ENCODE results near the gene NCKAP5L. TPM values are rescaled to one million over a fixed set of nuclear protein-coding genes. Genes with fewer than 3 reads are reported as not detected.
"Not testable (repeated sequence)": the region's sequence is repeated elsewhere in the genome, so short reads cannot be mapped to it uniquely, and the experiment has no call there.

NCKAP5L gene, protein sequence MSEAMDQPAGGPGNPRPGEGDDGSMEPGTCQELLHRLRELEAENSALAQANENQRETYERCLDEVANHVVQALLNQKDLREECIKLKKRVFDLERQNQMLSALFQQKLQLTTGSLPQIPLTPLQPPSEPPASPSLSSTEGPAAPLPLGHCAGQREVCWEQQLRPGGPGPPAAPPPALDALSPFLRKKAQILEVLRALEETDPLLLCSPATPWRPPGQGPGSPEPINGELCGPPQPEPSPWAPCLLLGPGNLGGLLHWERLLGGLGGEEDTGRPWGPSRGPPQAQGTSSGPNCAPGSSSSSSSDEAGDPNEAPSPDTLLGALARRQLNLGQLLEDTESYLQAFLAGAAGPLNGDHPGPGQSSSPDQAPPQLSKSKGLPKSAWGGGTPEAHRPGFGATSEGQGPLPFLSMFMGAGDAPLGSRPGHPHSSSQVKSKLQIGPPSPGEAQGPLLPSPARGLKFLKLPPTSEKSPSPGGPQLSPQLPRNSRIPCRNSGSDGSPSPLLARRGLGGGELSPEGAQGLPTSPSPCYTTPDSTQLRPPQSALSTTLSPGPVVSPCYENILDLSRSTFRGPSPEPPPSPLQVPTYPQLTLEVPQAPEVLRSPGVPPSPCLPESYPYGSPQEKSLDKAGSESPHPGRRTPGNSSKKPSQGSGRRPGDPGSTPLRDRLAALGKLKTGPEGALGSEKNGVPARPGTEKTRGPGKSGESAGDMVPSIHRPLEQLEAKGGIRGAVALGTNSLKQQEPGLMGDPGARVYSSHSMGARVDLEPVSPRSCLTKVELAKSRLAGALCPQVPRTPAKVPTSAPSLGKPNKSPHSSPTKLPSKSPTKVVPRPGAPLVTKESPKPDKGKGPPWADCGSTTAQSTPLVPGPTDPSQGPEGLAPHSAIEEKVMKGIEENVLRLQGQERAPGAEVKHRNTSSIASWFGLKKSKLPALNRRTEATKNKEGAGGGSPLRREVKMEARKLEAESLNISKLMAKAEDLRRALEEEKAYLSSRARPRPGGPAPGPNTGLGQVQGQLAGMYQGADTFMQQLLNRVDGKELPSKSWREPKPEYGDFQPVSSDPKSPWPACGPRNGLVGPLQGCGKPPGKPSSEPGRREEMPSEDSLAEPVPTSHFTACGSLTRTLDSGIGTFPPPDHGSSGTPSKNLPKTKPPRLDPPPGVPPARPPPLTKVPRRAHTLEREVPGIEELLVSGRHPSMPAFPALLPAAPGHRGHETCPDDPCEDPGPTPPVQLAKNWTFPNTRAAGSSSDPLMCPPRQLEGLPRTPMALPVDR (N-terminal part only)
- total RNA-seq: 1 to 10 TPM; 5.4 to 5.6 TPM

DNA sequence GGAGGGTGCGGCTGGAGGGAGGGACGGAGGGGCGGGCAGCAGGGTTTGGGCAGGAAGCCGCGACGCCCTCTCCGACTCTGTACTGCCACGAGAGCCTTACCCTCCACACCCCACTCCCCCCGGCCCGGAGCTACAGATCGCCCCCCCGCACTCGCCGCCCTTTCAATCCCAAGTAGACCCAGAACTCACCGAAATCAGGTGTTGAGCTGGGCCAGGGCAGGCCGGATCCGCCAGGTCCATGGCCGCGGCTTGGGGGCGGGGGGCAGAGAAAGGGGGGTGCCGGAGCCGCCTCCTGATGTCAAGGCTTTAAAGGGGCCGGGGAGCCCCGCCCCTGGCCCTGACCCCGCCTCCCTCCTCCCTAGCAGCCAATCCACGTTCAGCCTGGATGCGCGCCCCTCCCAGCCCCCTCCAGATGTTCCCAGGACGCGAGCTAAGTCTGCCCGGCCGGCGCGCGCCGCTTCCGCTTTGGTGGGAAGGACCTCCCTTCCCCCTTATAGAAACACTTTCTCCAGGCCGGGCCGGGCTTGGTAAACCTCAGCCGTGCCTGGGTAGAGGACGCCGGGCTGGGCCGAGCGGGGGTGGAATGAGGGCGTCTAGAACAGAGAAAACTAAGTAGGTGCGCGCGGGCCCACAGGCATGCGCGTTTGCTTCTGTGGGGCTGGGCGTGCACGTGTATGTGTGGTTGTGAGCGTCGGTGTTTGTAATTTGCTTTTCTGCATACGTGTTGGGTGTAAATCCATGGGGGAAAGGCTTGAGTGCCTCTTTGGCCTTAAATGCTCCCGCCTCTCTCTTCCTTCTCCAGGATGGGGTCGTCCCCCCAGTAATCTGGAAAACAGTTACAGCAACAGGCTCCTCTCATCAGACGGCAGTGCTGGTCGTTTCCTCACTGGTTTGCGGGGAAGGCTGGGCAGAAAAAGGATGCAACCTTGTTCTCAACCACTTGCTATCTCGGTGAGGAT is at the start of gene NCKAP5L:
NCKAP5L (minus strand) TSS at position 281 of the 959 bp plus-strand sequence. CDS start 24,369 bp downstream, outside the sequence.
- no peaks in the 10 kb centered on the region for H3K9me3 Mint-ChIP-seq
- peak within 1 kb of the TSS; percentile 87 for H3K27ac Mint-ChIP-seq
- H3K27me3 Mint-ChIP-seq (ENCODE audit: low read depth): no peaks in the 10 kb centered on the region
- ATAC-seq (replicated peaks in 1 of 2) (peak; percentile 97), DNase-seq (peak; percentile 93 to 95)
- H3K36me3 Mint-ChIP-seq (ENCODE audit: insufficient read depth in 2 of 2): no peaks in the 10 kb centered on the region
- peaks cover 43% of the 10 kb centered on the region for H3K4me1 Mint-ChIP-seq (ENCODE audit: low read depth)
- peak within 1 kb of the TSS; percentile 90 to 98 for H3K4me3 Mint-ChIP-seq

DNA sequence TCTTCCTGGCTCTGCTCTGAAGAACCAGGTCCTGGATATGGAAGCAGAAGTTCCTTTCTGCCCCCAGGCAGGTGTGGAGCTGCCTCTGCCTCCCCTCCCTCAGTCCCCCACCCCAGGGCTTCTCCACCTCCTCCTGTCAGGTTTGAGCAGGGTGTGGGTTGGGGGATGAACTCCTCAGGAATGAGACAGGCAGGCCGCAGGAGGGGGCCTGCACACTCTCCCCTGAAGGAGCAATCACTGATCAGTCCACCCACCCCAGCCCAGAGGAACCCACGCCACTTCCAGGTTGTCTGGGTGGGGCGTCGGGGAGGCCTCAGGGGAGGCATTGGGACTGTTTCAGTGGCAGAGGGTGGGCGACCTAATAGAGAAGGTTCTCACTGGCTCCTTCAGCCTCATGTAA is 48.9 kb upstream of the NCKAP5L start:
- peaks cover 31% of the 10 kb centered on the region in 2 donors for H3K9me3 Mint-ChIP-seq
- no peak for DNase-seq
- no peaks in the 10 kb centered on the region for H3K27me3 Mint-ChIP-seq (ENCODE audit: low read depth)
- H3K36me3 Mint-ChIP-seq (ENCODE audit: insufficient read depth in 2 of 2): peaks cover 0 to 1% of the 10 kb centered on the region in 2 donors
- no peaks in the 10 kb centered on the region for H3K4me1 Mint-ChIP-seq (ENCODE audit: low read depth)
- H3K4me3 Mint-ChIP-seq: no peak overlapping the region
- ATAC-seq (replicated peaks in 1 of 2): no peak
- H3K27ac Mint-ChIP-seq: no peak overlapping the region

DNA sequence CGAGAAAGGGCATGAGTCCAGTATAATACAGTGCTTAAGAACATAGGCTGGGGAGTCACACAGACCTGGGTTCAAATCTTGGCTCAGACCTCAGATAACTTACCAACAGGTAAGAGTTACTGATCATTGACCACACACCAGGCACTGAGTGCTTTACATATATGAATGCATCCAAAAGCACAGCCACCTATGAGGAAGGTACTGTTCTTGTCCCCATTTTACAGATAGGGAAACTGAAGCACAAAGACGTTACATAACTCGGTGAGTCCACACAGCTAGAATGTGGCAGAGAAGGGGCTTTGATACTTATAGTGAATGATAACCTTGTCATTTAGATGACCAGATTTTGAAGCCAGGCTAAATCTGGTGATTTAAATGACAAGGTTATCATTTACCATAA is 47.9 kb upstream of the NCKAP5L start:
- H3K27me3 Mint-ChIP-seq (ENCODE audit: low read depth): no peaks in the 10 kb centered on the region
- no peak overlapping the region for H3K27ac Mint-ChIP-seq
- H3K36me3 Mint-ChIP-seq (ENCODE audit: insufficient read depth in 2 of 2): peaks cover 0 to 1% of the 10 kb centered on the region in 2 donors
- H3K4me3 Mint-ChIP-seq: no peak overlapping the region
- H3K9me3 Mint-ChIP-seq: peaks cover 31% of the 10 kb centered on the region in 2 donors
- DNase-seq: no peak
- no peak for ATAC-seq (replicated peaks in 1 of 2)
- no peaks in the 10 kb centered on the region for H3K4me1 Mint-ChIP-seq (ENCODE audit: low read depth)

DNA sequence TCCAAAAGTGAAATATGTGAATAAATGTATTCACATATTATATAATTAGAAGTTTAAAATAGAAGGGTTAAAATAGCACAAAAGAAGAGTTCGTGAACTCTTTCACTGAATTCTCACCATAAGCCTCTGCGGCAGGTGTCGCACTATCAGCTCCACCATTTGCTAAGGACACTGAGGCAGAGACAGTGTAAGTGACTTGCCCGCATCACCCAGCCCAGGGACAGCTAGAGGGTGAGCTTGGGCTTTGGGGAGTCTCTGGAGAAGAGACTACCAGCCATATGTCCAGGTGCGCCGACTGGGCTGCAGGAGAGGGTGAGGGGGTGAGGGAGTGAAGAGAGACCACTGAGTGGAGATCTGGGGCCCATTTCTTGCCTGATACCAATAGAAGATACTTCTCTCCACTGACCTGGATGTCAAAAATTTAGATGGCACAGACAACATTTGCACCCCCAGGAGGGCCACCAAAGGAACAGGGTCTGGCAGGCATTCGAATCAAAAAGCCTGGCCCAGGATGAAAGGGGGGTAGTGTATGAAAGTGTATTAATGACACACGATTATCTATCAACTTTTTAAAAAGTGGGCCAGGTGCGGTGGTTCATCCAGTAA is 47.0 kb upstream of the NCKAP5L start:
- Mint-ChIP-seq H3K36me3 (ENCODE audit: insufficient read depth in 2 of 2) (peaks cover 0 to 1% of the 10 kb centered on the region in 2 donors), H3K27me3 (ENCODE audit: low read depth) (no peaks in the 10 kb centered on the region), H3K4me1 (ENCODE audit: low read depth) (no peaks in the 10 kb centered on the region), H3K27ac (no peak overlapping the region), H3K4me3 (no peak overlapping the region), H3K9me3 (peaks cover 26% of the 10 kb centered on the region in 2 donors)
- ATAC-seq (replicated peaks in 1 of 2) (no peak), DNase-seq (no peak)

DNA sequence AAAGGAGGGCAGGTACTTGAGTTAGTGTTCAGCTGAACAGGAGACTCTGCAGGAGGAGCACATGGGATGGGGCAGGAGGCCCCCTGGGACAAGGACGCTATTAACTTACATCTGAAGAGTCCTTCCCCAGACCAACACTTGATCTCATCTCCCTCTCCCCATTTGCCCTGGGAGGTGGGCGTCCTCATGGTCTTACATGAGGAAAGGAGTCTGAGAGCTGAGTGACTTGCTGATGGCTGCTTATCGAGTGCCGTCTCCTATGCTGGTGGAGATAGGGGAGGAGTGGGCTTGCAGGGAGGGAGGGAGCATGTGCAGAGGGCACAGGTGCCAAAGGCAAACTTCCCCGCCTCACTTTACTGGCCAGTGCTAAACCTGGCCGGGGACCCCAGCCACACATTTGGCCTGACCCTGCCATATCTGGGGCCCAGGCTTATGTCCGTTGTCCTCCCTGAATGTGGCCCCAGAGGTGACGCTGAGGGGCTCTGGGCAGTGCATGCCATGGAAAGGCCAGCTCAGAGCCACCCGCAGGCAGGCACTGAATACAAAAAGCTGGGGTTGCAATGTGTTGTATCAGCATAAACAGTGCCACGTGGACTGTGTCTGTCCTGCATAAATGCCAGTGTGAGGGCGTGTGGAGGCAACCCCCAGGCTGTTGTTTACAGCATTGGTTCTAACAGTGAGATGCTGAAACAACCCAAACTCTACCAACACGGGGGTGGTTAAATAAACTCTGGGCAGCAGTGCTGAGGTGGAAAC is 46.1 kb upstream of the NCKAP5L start:
- ATAC-seq (replicated peaks in 1 of 2): no peak
- H3K4me3 Mint-ChIP-seq: no peak overlapping the region

DNA sequence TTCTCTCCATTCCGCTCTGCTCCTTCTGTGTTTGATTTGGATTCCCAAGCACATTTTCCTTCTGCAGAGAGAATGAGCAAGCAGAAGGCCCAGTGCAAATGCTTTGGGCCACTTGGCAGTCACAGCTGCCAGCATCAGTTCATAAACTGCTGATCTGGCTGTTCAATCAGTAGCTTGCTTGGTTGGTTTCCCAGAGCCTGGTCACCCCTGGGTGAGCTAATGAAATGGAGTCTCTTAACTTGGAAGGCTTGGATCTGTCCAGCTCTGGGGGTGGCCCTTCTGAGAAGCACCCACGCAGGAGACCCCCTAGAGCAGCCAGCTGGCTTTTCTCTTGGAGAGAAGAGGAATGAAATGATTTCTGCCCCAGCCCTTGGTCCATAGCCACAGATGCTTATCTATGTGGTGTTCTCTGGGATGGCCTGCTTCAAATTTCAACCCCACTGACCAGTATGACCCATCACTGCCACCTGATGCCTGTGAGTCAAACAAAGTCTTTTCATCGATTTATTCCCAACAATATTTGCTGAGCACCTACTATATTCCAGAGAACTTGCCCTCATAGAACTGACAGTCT is 45.2 kb upstream of the NCKAP5L start:
- DNase-seq (no peak), ATAC-seq (replicated peaks in 1 of 2) (no peak)
- Mint-ChIP-seq H3K4me1 (ENCODE audit: low read depth) (no peaks in the 10 kb centered on the region), H3K4me3 (no peak overlapping the region), H3K27ac (no peak overlapping the region), H3K9me3 (peaks cover 8 to 9% of the 10 kb centered on the region in 2 donors), H3K27me3 (ENCODE audit: low read depth) (no peaks in the 10 kb centered on the region), H3K36me3 (ENCODE audit: insufficient read depth in 2 of 2) (no peaks in the 10 kb centered on the region)

More for the DNA sequence above, 46.1 kb upstream of the NCKAP5L start:
- DNase-seq: no peak
- Mint-ChIP-seq H3K9me3 (peaks cover 17% of the 10 kb centered on the region in 2 donors), H3K4me1 (ENCODE audit: low read depth) (no peaks in the 10 kb centered on the region), H3K27me3 (ENCODE audit: low read depth) (no peaks in the 10 kb centered on the region), H3K27ac (no peak overlapping the region), H3K36me3 (ENCODE audit: insufficient read depth in 2 of 2) (no peaks in the 10 kb centered on the region)

DNA sequence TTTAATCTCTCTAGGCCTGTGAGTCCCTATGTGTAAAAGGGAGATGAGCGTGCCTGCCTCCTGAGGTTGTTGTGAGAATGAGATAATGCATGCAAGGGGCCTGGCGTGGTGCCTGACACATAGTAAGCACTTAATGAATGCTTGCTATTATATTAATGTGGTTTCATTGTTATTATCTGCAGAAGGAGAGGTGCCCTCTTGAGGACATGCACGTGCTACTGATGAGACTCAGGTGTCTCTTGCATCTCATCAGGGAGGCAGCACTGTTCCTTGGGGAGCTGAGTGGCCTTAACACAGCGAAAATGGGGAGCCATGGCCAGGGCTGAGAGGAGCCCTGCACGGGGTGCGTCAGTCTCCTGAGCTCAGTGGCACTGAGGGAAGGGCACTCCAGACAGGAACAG is 44.6 kb upstream of the NCKAP5L start:
- Mint-ChIP-seq H3K4me1 (ENCODE audit: low read depth) (peaks cover 1% of the 10 kb centered on the region), H3K9me3 (peaks cover 2% of the 10 kb centered on the region in 2 donors), H3K27ac (no peak overlapping the region), H3K27me3 (ENCODE audit: low read depth) (no peaks in the 10 kb centered on the region), H3K36me3 (ENCODE audit: insufficient read depth in 2 of 2) (no peaks in the 10 kb centered on the region), H3K4me3 (no peak overlapping the region)
- DNase-seq (no peak), ATAC-seq (replicated peaks in 1 of 2) (no peak)

DNA sequence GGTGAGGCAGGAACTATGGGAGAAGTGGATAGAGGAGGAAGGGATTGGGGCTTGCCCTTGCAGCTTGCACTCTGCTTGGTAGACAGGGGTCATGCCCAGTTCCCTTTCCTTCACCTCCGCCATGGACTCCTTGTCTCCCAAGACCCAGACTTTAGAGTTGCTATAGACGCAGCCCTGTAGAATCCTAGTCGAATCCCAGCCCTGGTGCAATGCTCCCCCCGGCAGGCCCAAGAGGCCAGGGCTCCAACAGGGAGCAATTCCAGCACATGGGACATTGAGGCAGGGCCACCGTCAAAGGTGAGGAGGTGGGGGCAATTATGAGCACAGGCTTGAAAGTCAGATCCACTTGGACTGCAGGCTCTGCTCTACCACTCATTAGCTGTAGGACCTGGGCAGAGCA is 44.2 kb upstream of the NCKAP5L start:
- ATAC-seq (replicated peaks in 1 of 2): no peak
- H3K36me3 Mint-ChIP-seq (ENCODE audit: insufficient read depth in 2 of 2): no peaks in the 10 kb centered on the region
- peaks cover 5% of the 10 kb centered on the region for H3K4me1 Mint-ChIP-seq (ENCODE audit: low read depth)
- H3K9me3 Mint-ChIP-seq: no peaks in the 10 kb centered on the region
- DNase-seq: no peak
- H3K4me3 Mint-ChIP-seq: no peak overlapping the region
- H3K27me3 Mint-ChIP-seq (ENCODE audit: low read depth): no peaks in the 10 kb centered on the region
- H3K27ac Mint-ChIP-seq: no peak overlapping the region

DNA sequence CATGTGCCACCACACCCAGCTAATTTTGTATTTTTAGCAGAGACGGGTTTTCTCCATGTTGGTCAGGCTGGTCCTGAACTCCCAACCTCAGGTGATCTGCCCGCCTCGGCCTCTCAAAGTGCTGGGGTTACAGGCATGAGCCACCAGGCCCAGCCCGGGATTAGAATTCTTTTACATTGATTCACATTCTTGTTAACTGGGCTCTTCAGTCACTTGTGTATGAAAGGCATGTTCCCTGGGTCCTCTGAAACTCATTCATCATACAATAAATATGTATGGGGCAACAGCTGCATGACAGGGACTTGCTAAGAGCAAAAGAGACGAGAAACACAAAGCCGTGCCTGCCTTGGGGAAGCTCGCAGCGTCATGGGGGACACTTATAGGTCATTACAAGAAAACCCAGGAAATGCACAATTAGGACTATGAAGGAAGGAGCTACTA is 43.6 kb upstream of the NCKAP5L start:
- not testable (repeated sequence) for H3K9me3 Mint-ChIP-seq; H3K4me1 Mint-ChIP-seq (ENCODE audit: low read depth); H3K36me3 Mint-ChIP-seq (ENCODE audit: insufficient read depth in 2 of 2); DNase-seq; H3K4me3 Mint-ChIP-seq; ATAC-seq (replicated peaks in 1 of 2); H3K27me3 Mint-ChIP-seq (ENCODE audit: low read depth); H3K27ac Mint-ChIP-seq

DNA sequence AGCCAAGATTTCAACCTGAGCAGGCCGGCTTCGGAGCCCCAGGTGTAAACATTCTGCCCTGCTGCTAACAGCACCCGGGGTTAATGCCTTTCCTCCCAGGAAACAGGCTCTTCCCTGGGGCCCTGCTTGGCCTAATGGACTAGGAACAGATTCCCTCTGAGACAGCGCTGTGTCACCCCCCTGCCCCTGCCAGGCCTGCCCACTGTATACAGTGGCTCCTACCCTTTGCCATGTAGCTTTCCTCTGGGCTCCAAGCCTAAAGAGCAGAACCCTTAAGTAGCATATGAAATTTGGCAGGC is 43.0 kb upstream of the NCKAP5L start:
- H3K27ac Mint-ChIP-seq: no peak overlapping the region
- H3K36me3 Mint-ChIP-seq (ENCODE audit: insufficient read depth in 2 of 2): no peaks in the 10 kb centered on the region
- ATAC-seq (replicated peaks in 1 of 2) (no peak), DNase-seq (no peak)
- peaks cover 7% of the 10 kb centered on the region for H3K4me1 Mint-ChIP-seq (ENCODE audit: low read depth)
- no peaks in the 10 kb centered on the region for H3K9me3 Mint-ChIP-seq
- no peaks in the 10 kb centered on the region for H3K27me3 Mint-ChIP-seq (ENCODE audit: low read depth)
- H3K4me3 Mint-ChIP-seq: no peak overlapping the region
